PFSK-1 (cell line): ENCODE data around the gene LTO1.

Experiments
- POLR2AphosphoS5 ChIP-seq: IDR thresholded peaks from 2 replicates; pipeline ENCODE4 v1.6.1; 2012; ENCODE audit warnings: low read depth, mild to moderate bottlenecking, control low read depth, low read length, moderate library complexity
- SIN3A ChIP-seq: IDR thresholded peaks from 2 replicates; pipeline ENCODE4 v1.6.1; 2012; ENCODE audit warnings: mild to moderate bottlenecking, low read length, moderate library complexity, borderline replicate concordance; ENCODE audit not compliant: insufficient read depth

DNA sequence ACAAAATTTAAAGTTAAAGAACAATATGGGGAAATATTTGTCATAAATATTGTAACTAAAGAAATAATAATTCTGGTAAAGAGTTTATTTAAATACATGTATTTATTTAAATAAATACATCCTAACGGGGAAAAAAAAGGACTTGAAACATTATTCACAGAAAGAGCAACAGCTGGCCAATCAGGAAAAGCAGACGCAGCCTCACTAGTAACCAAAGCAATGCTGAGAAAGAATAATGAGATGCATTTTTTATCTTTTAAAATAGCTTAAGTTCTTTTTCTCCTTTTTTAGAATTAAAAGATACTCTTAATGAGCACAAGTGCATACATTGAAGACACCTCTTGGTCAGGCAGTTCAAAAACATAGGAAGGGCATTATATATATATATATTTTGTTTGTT, 2.6 kb upstream of the LTO1 start:
- TF ChIP-seq POLR2AphosphoS5 (no peak), SIN3A (no peak)
